Heart left ventricle (tissue), 16 donors: ENCODE data around the gene PKD2L1. TPM values are rescaled to one million over a fixed set of nuclear protein-coding genes. Genes with fewer than 3 reads are reported as not detected.

Source experiments
- ATAC-seq, 4 donors: fragments of 200-7000 bp; cut with Tn5 transposase; one replicate each; pipeline ENCODE4 v1.9.1; 2020 to 2022; ENCODE audit warnings: moderate library complexity in 4 of 4, mild to moderate bottlenecking in 3 of 4, moderate number of reproducible peaks in 1 of 4
- DNase-seq, 5 donors: peaks; one replicate each; pipeline ENCODE4 v3.0.0-alpha.2; 2020
- H3K27ac ChIP-seq, 12 donors: fragments of 200-600 bp; sonication (generic) in 4 of 12; one replicate each; pipeline versions ENCODE4 v1.5.0 to v1.8.0; 2016 to 2022; ENCODE audit warnings: mild to moderate bottlenecking in 2 of 12
- H3K27me3 ChIP-seq, 9 donors: fragments of 200-600 bp; sonication (generic) in 2 of 9; one replicate each; pipeline versions ENCODE4 v1.5.1 to v1.8.0; 2016 to 2022; ENCODE audit warnings: mild to moderate bottlenecking in 3 of 9
- H3K36me3 ChIP-seq, 9 donors: fragments of 200-600 bp; sonication (generic) in 2 of 9; one replicate each; pipeline versions ENCODE4 v1.5.0 to v1.8.0; 2018 to 2022; ENCODE audit warnings: mild to moderate bottlenecking in 2 of 9
- H3K4me1 ChIP-seq, 12 donors: fragments of 200-600 bp; sonication (generic) in 4 of 12; one replicate each; pipeline versions ENCODE4 v1.5.0 to v1.8.0; 2016 to 2022; ENCODE audit warnings: mild to moderate bottlenecking in 3 of 12
- H3K4me3 ChIP-seq, 12 donors: fragments of 200-600 bp; sonication (generic) in 4 of 12; one replicate each; pipeline versions ENCODE4 v1.5.0 to v1.8.0; 2017 to 2022; ENCODE audit warnings: mild to moderate bottlenecking in 9 of 12, moderate library complexity in 4 of 12
- H3K9me3 ChIP-seq, 12 donors: fragments of 200-600 bp; sonication (generic) in 4 of 12; one replicate each; pipeline versions ENCODE4 v1.5.0 to v1.8.0; 2016 to 2022; ENCODE audit warnings: mild to moderate bottlenecking in 1 of 12
- POLR2A ChIP-seq, 2 donors: fragments of 450-650 bp; IDR thresholded peaks; one replicate each; pipeline ENCODE4 v1.6.1; 2017; ENCODE audit warnings: antibody characterized with exemption in 2 of 2, mild to moderate bottlenecking in 2 of 2, moderate library complexity in 2 of 2
- WGBS, 4 donors: extraction: QIAGEN DNeasy Blood & Tissue Kit in 2 of 4; methylation state at CpG; one replicate each; pipeline versions ENCODE4 v1.1.5 to v1.1.7; 2013 to 2018; 5-methylcytosine and 5-hydroxymethylcytosine counted together
- intact Hi-C, 10 donors: fragments of 100-400 bp; cut with DNase I; formaldehyde crosslinking; loops; one replicate each; pipeline versions ENCODE4 v1.11.1 to v1.14.2; 2022
- polyA plus RNA-seq, 2 donors: library from polyadenylated mRNA; stranded (reverse); fragments of 200-250 nt; gene quantifications; one replicate each; pipeline ENCODE4 v1.2.3, GENCODE V29; 2013
- total RNA-seq, 9 donors: library from RNA; depleted of rRNA in 2 of 9; stranded (reverse); fragments of >200 nt in 2 of 9; fragmentation: NEBNext Ultra II Directional in 3 of 9; extraction: Animal tissue kit (Norgen Biotek cat#: 25700) in 3 of 9; gene quantifications; one replicate each; pipeline versions ENCODE4 v1.1.0 to v1.2.4, GENCODE V29; 2016 to 2023
- TF ChIP-seq, protein P1 (sequence below), 12 donors: fragments of 200-600 bp; sonication (generic) in 4 of 12; IDR thresholded peaks; one replicate each; pipeline versions ENCODE4 v1.5.0 to v1.8.0; 2018 to 2022; ENCODE audit warnings: antibody characterized with exemption in 12 of 12, mild to moderate bottlenecking in 5 of 12
- donor health status: ischemic (EF 13 %, LVEDD 7.1; RV severe dilation, severe dysfunction).
- donor health status: healthy with polysubstance abuse.
- donor health status: DM: no; HTN: yes; CAD: no.
- donor health status: DM: no; HTN: no; CAD: no.
- donor health status: ischemic (EF 25% LVEDD 6.9; RV normal size, moderate dysfunction).
- donor health status: ischemic (EF 25% LVEDD 5.7; RV mildly dilated, moderate dysfunction).
- donor health status: healthy.
- donor health status: DM: yes; HTN: yes; CAD: no.
- donor health status: ischemic (EF 35%, LVEDD 5.7; RV mildly dilated, moderate dysfunction).
- donor health status: nonischemic (EF 11% LVEDD 7.7; RV severe dilation, severe dysfunction).
- donor health status: DM: yes; HTN: yes; CAD: no.
- donor health status: PGD.
- donor health status: ischemic (EF 29% LVEDD 5.4; RV normal size, mild dysfunction).
- donor health status: nonischemic (EF 23%, LVEDD 6.1; RV moderate dilation, normal function).

The PKD2L1 gene
- total and polyA plus RNA-seq, 11 donors: not detected

DNA sequence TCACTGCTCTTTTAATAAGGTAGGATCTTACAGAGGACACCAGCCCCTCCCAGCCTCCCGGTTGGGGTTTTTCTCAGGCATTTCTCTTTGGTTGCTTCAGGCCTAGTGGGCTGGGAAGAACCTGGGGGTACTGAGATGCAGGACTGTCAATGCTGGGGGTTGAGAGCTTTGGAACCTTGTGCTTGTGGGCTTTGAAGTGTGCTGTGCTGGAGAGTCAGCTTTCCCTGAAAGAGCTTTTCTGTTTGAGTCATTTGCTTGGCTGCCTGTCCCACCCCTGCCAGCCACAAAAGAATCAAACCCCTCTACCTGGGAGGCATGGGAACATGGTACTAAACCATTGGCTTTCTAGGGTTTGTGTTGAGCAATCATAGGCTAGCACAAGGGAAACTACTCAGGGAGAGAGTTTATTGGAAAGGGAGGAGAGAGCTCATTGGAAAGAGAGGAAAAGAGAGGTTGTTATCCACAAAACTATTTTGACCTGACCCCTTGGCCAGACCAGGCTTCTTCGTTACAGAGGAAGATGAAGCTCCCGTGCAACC lies 18.4 kb upstream of the PKD2L1 start:
- no peak for TF ChIP-seq POLR2A (IDR thresholded peaks at IDR 0.05)
- TF ChIP-seq, protein P1, sequence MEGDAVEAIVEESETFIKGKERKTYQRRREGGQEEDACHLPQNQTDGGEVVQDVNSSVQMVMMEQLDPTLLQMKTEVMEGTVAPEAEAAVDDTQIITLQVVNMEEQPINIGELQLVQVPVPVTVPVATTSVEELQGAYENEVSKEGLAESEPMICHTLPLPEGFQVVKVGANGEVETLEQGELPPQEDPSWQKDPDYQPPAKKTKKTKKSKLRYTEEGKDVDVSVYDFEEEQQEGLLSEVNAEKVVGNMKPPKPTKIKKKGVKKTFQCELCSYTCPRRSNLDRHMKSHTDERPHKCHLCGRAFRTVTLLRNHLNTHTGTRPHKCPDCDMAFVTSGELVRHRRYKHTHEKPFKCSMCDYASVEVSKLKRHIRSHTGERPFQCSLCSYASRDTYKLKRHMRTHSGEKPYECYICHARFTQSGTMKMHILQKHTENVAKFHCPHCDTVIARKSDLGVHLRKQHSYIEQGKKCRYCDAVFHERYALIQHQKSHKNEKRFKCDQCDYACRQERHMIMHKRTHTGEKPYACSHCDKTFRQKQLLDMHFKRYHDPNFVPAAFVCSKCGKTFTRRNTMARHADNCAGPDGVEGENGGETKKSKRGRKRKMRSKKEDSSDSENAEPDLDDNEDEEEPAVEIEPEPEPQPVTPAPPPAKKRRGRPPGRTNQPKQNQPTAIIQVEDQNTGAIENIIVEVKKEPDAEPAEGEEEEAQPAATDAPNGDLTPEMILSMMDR (IDR thresholded peaks at IDR 0.05): no peak
- no peak overlapping the region for H3K27ac ChIP-seq
- H3K27me3 ChIP-seq: peaks cover 0 to 37% (median 0%) of the 10 kb centered on the region in 9 donors
- no peak for DNase-seq
- no peaks in the 10 kb centered on the region for H3K9me3 ChIP-seq
- 84 to 95% (median 86%) methylated on average over 3 of the region's 3 CpGs for WGBS, 4 donors
- ATAC-seq: no peak
- peaks cover 0 to 21% (median 11%) of the 10 kb centered on the region in 12 donors for H3K4me1 ChIP-seq
- intact Hi-C loops: no loop called here
- H3K4me3 ChIP-seq: peak overlapping the region in 4 of 12 donors; percentile 59 to 73 (median 70)
- H3K36me3 ChIP-seq: peaks cover 0 to 11% (median 0%) of the 10 kb centered on the region in 9 donors

DNA sequence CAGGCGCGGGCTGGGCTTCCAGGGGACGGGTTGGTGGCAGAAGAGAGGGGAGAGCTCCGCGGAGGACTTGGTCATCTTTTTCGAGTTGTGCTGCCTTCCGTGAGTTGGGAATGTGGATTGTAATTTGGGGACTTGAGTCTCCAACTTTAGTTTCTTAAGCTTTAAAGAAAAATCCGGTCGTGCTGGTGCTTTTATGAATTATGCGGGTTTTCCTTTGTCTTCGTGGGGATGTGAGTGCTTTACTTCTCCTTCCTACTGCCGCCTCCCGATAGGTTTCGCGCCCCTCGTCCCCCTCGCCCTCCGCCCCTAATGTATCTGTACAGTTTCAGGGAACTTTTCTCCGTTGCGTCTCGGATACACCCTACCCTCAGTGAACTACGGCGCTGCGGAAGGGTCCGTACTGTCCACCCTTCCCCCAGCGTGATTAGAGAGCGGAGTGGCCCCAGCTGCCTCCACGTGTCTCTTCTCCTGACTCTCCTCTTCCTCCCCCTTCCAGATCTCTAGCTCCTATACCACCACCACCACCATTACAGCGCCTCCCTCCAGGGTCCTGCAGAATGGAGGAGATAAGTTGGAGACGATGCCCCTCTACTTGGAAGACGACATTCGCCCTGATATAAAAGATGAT lies 17.7 kb upstream of the PKD2L1 start:
- intact Hi-C loops: loop anchor here in 1 of 10 donors (2.0 kb wide), 1 partner anchor 25 kb away; no protein-coding TSS in a partner anchor
- Histone ChIP-seq H3K27ac (peak overlapping the region in 1 of 12 donors; percentile 41), H3K4me1 (peaks cover 0 to 21% (median 11%) of the 10 kb centered on the region in 12 donors), H3K4me3 (peak overlapping the region; percentile 44 to 73 (median 60)), H3K27me3 (peaks cover 0 to 37% (median 0%) of the 10 kb centered on the region in 9 donors), H3K9me3 (no peaks in the 10 kb centered on the region), H3K36me3 (peaks cover 0 to 7% (median 0%) of the 10 kb centered on the region in 9 donors)
- WGBS, 4 donors: 12 to 18% (median 16%) methylated on average over 30 to 32 of the region's 32 CpGs
- TF ChIP-seq, protein P1 (IDR thresholded peaks at IDR 0.05): no peak
- TF ChIP-seq POLR2A (IDR thresholded peaks at IDR 0.05): no peak
- DNase-seq (no peak), ATAC-seq (peak in 1 of 4 donors; percentile 30)

DNA sequence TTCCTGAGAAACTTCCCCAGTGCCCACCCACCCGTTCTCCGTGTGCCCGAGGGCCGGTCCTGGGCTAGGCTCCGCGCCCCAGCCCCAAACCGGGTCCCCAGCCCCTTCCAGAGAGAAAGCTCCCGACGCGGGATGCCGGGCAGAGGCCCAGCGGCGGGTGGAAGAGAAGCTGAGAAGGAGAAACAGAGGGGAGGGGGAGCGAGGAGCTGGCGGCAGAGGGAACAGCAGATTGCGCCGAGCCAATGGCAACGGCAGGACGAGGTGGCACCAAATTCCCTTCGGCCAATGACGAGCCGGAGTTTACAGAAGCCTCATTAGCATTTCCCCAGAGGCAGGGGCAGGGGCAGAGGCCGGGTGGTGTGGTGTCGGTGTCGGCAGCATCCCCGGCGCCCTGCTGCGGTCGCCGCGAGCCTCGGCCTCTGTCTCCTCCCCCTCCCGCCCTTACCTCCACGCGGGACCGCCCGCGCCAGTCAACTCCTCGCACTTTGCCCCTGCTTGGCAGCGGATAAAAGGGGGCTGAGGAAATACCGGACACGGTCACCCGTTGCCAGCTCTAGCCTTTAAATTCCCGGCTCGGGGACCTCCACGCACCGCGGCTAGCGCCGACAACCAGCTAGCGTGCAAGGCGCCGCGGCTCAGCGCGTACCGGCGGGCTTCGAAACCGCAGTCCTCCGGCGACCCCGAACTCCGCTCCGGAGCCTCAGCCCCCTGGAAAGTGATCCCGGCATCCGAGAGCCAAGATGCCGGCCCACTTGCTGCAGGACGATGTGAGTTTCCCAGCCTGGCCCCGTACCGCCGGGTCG lies 16.9 kb upstream of the PKD2L1 start, which contains the start of gene SCD:
Gene SCD, plus strand, starts transcription at position 469 of the 803 bp plus-strand sequence. Its CDS starts 272 bp downstream, at position 741.
- WGBS, 4 donors: 0 to 1% (median 0%) methylated on average over 33 to 73 of the region's 73 CpGs
- H3K9me3 ChIP-seq: no peaks in the 10 kb centered on the region
- peak within 1 kb of the TSS in 3 of 12 donors; percentile 42 to 50 (median 45) for H3K27ac ChIP-seq
- H3K27me3 ChIP-seq: peaks cover 0 to 37% (median 0%) of the 10 kb centered on the region in 9 donors
- DNase-seq: peak; percentile 77 to 86 (median 79)
- intact Hi-C loops: loop anchor here in 1 of 10 donors (2.0 kb wide), 1 partner anchor 26 kb away; no protein-coding TSS in a partner anchor
- H3K36me3 ChIP-seq: no peaks in the 10 kb centered on the region
- ATAC-seq: peak; percentile 51 to 88 (median 86)
- peak in 1 of 2 donors; percentile 54 for TF ChIP-seq POLR2A (IDR thresholded peaks at IDR 0.05)
- TF ChIP-seq, protein P1 (IDR thresholded peaks at IDR 0.05): no peak
- H3K4me3 ChIP-seq: peak within 1 kb of the TSS; percentile 44 to 73 (median 60)
- H3K4me1 ChIP-seq: peaks cover 0 to 21% (median 11%) of the 10 kb centered on the region in 12 donors
